DOHH2 (cell line): ENCODE data around the gene DLX5.

Experiments used
- H3F3A ChIP-seq: fragments of 200-600 bp; sonication (generic), shearing (Covaris generic); 2 replicates; pipeline ENCODE4 v1.6.0; 2016; ENCODE audit warnings: antibody characterized with exemption, mild to moderate bottlenecking; ENCODE audit not compliant: control insufficient read depth, insufficient read depth
- H3K27ac ChIP-seq: fragments of 200-600 bp; sonication (generic); 2 replicates; pipeline ENCODE4 v1.5.1; 2014; ENCODE audit warnings: low read depth, mild to moderate bottlenecking, low read length, moderate library complexity
- H3K27me3 ChIP-seq: fragments of 200-600 bp; sonication (generic); 2 replicates; pipeline ENCODE4 v1.6.1; 2014; ENCODE audit warnings: mild to moderate bottlenecking, low read length, mixed read lengths; ENCODE audit not compliant: control insufficient read depth
- H3K36me3 ChIP-seq: fragments of 200-600 bp; sonication (generic); 2 replicates; pipeline ENCODE4 v1.6.1; 2014; ENCODE audit warnings: mild to moderate bottlenecking, low read length, moderate library complexity, mixed read lengths; ENCODE audit not compliant: control insufficient read depth
- H3K4me1 ChIP-seq: fragments of 200-600 bp; sonication (generic); 2 replicates; pipeline ENCODE4 v1.6.1; 2014; ENCODE audit warnings: mild to moderate bottlenecking, low read length, mixed read lengths; ENCODE audit not compliant: control insufficient read depth
- H3K4me2 ChIP-seq: fragments of 200-600 bp; sonication (generic); 2 replicates; pipeline ENCODE4 v1.6.0; 2014; ENCODE audit warnings: mild to moderate bottlenecking, low read length, moderate library complexity
- H3K4me3 ChIP-seq: fragments of 200-600 bp; sonication (generic); 2 replicates; pipeline ENCODE4 v1.5.1; 2014; ENCODE audit warnings: mild to moderate bottlenecking, low read length, mixed read lengths
- H3K79me2 ChIP-seq: fragments of 200-600 bp; sonication (generic); 2 replicates; pipeline ENCODE4 v1.6.1; 2014; ENCODE audit warnings: mild to moderate bottlenecking, low read length, mixed read lengths; ENCODE audit not compliant: control insufficient read depth
- H3K9me2 ChIP-seq: fragments of 200-600 bp; sonication (generic); replicated peaks from 2 replicates; pipeline ENCODE4 v1.6.1; 2014; ENCODE audit warnings: mild to moderate bottlenecking, low read length, mixed read lengths; ENCODE audit not compliant: control insufficient read depth
- H3K9me3 ChIP-seq: fragments of 200-600 bp; sonication (generic); 2 replicates; pipeline ENCODE4 v1.6.1; 2014; ENCODE audit warnings: antibody characterized with exemption, low read length, mixed read lengths; ENCODE audit not compliant: control insufficient read depth, insufficient read depth
- H4K20me1 ChIP-seq: fragments of 200-600 bp; sonication (generic); 2 replicates; pipeline ENCODE4 v1.6.0; 2014; ENCODE audit warnings: low read depth, mild to moderate bottlenecking, antibody characterized with exemption, low read length, moderate library complexity; ENCODE audit not compliant: control insufficient read depth, insufficient read depth
- EZH2phosphoT487 ChIP-seq: fragments of 200-600 bp; sonication (generic); IDR thresholded peaks from 2 replicates; pipeline ENCODE4 v1.6.1; 2017; ENCODE audit warnings: borderline replicate concordance, mild to moderate bottlenecking, antibody characterized with exemption, low read length, moderate library complexity, mixed read lengths
- TF ChIP-seq, protein P1 (sequence below): fragments of 200-600 bp; sonication (generic); IDR thresholded peaks from one replicate; pipeline ENCODE4 v1.5.1; 2014; ENCODE audit warnings: antibody characterized with exemption, mild to moderate bottlenecking, low read depth, low read length; ENCODE audit not compliant: poor library complexity, severe bottlenecking

DLX5 gene

DNA sequence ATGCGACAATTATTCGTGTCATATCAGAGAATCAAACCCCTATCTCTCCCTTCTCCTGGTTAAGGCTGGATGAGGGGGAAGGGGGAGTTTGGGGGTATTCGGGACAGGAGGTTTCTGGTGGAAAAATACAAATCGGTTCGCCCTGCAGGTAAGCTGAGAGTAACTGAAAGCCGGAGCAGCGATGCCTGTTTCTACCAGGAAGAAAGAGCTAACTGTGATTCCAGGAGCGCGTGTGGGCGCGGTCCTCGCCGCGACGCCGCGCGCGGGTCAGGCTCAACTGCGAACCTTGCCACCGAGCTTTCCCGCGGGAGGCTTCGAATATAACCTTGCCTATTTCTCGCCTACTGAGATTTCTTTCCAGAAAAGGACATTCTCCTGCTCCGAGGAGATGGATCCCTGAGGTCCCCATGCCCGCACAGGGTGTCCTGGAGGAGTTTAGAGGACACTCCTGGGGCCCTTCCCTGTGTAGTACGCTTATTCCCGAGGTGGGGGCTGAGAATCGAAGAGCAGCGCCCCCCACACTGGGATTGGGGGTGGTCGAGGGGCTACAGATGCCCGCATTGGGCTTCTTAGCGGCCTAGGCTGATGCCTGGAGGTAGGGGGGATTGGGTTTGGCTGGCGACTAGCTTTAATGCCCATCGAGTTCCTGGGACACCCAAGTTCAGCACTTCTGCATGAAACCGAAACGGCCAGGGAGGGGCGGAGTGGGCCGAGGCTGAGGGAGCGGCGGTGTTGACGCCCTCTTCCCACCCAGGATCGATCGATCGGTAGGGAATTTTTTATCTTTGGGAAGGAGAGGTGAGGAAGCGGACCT lies 32.2 kb downstream of the DLX5 start:
- peaks cover 17% of the 10 kb centered on the region for H3K27me3 ChIP-seq
- H3K9me2 ChIP-seq: no peaks in the 10 kb centered on the region

DNA sequence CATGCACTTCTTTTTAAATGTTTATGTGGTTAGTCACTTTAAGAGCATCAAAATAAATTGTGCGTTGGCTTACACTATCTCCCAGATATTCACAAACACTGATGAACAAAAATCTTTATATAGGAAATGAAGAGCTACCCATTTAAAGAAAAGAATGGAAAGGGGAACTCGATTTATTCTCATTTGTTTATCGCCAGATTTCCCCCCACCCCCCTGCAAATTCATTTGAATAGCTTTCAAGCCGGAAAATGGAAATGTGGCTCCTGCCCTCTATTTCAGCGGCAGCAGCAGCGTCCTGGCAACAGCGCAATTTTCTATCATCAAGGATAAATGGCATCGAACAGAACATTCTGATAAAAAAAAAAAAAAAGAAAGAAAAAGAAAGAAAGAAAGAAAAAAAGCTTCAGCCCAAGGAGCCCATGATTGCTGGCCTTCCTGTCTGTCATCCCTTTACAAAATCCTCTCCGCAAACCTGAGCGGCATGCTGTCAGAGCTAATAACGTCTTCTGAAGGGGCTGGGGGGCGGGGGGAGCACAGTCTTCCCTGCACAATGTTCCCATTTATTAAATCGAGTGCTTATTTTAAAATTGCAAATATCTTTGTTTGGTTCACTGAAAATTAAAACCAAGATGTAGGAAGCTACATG lies 33.0 kb downstream of the DLX5 start:
- peaks cover 16% of the 10 kb centered on the region for H3K27me3 ChIP-seq
- no peaks in the 10 kb centered on the region for H3K9me2 ChIP-seq
- no peaks in the 10 kb centered on the region for H3K9me3 ChIP-seq
- no peak overlapping the region for H3K27ac ChIP-seq
- H4K20me1 ChIP-seq: no peaks in the 10 kb centered on the region
- no peaks in the 10 kb centered on the region for H3K36me3 ChIP-seq
- TF ChIP-seq, protein P1, sequence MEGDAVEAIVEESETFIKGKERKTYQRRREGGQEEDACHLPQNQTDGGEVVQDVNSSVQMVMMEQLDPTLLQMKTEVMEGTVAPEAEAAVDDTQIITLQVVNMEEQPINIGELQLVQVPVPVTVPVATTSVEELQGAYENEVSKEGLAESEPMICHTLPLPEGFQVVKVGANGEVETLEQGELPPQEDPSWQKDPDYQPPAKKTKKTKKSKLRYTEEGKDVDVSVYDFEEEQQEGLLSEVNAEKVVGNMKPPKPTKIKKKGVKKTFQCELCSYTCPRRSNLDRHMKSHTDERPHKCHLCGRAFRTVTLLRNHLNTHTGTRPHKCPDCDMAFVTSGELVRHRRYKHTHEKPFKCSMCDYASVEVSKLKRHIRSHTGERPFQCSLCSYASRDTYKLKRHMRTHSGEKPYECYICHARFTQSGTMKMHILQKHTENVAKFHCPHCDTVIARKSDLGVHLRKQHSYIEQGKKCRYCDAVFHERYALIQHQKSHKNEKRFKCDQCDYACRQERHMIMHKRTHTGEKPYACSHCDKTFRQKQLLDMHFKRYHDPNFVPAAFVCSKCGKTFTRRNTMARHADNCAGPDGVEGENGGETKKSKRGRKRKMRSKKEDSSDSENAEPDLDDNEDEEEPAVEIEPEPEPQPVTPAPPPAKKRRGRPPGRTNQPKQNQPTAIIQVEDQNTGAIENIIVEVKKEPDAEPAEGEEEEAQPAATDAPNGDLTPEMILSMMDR: no peak
- no peak for TF ChIP-seq EZH2phosphoT487
- H3K4me2 ChIP-seq: no peak overlapping the region
- H3K4me1 ChIP-seq: no peaks in the 10 kb centered on the region
- no peaks in the 10 kb centered on the region for H3F3A ChIP-seq
- no peak overlapping the region for H3K4me3 ChIP-seq
- H3K79me2 ChIP-seq: no peaks in the 10 kb centered on the region

More for the DNA sequence above, 32.2 kb downstream of the DLX5 start:
- Histone ChIP-seq H3K36me3 (no peaks in the 10 kb centered on the region), H3K4me1 (no peaks in the 10 kb centered on the region), H4K20me1 (no peaks in the 10 kb centered on the region), H3K4me3 (no peak overlapping the region), H3K27ac (no peak overlapping the region), H3K9me3 (no peaks in the 10 kb centered on the region), H3K79me2 (no peaks in the 10 kb centered on the region), H3K4me2 (no peak overlapping the region), H3F3A (no peaks in the 10 kb centered on the region)
- no peak for TF ChIP-seq EZH2phosphoT487
- TF ChIP-seq, protein P1: no peak

DNA sequence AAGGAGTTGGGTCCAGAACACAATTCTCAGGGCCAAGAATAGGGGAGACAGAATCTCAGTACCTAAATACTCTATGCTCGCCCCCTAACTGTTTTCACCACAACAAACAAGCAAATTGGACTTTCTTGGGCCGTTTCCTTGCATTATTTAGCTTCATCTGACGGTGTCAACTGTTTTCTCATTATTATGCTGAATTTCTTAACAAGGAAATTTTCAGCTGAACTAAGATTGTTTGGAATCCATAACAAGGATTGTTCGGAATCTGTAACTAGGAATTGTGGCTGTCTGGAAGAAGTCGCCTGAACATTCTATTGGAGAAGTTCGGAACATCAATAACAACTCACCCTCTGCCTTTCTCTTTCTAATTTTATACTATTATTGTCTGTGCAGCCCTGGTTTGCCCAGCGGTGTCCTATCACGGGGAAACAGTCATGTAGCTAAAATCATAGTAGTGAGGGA lies 34.7 kb downstream of the DLX5 start:
- no peak overlapping the region for H3K4me2 ChIP-seq
- no peaks in the 10 kb centered on the region for H3K9me2 ChIP-seq
- H3K79me2 ChIP-seq: no peaks in the 10 kb centered on the region
- peaks cover 14% of the 10 kb centered on the region; the same call in 1 of the 2 replicates for H3K27me3 ChIP-seq
- no peaks in the 10 kb centered on the region for H3F3A ChIP-seq
- no peak overlapping the region for H3K4me3 ChIP-seq
- no peaks in the 10 kb centered on the region for H3K9me3 ChIP-seq
- no peaks in the 10 kb centered on the region for H3K4me1 ChIP-seq
- no peaks in the 10 kb centered on the region for H4K20me1 ChIP-seq
- no peak overlapping the region for H3K27ac ChIP-seq
- TF ChIP-seq EZH2phosphoT487: no peak
- TF ChIP-seq, protein P1: no peak
- no peaks in the 10 kb centered on the region for H3K36me3 ChIP-seq
